Fibroblast of lung (primary cell): ENCODE results near the gene MACROD2.

Source experiments
- CTCF ChIP-seq, 2 donors: IDR thresholded peaks in 1 of 2; conservative IDR thresholded peaks in 1 of 2; 1 replicate in 1 of 2; 2 replicates in 1 of 2; pipeline ENCODE4 v1.5.1; 2011 to 2012; ENCODE audit warnings: low read length in 2 of 2, control low read depth in 1 of 2, inconsistent platforms in 1 of 2, low read depth in 1 of 2, mild to moderate bottlenecking in 1 of 2
- EZH2 ChIP-seq: IDR thresholded peaks from 2 replicates; pipeline ENCODE4 v1.5.1; 2012; ENCODE audit warnings: low read length, control low read depth, mild to moderate bottlenecking; ENCODE audit errors: missing control alignments

- TF ChIP-seq CTCF (conservative IDR thresholded peaks at IDR 0.05 in 1 of 2, IDR thresholded peaks at IDR 0.05 in 1 of 2; ENCODE audit: low read depth in 1 of 2, low read length in 2 of 2) (no peak), EZH2 (no peak)
These were observed 2025.7 kb downstream of the MACROD2 start for GRCh38 chr20:16020971-16021370.
